SK-N-SH treated with all-trans-retinoic acid at 6 μM for 48 hours (cell line): ENCODE results near the gene TMEM150A.

Experiments
- ISL1 ChIP-seq: fragments of 250-450 bp; sonication (Bioruptor Pico); IDR thresholded peaks from 2 replicates; pipeline ENCODE4 v2.1.2; 2022; ENCODE audit warnings: mild to moderate bottlenecking, moderate library complexity
- RARB ChIP-seq: fragments of 250-450 bp; sonication (Bioruptor Pico); IDR thresholded peaks from 2 replicates; pipeline ENCODE4 v1.8.0; 2021; ENCODE audit warnings: mild to moderate bottlenecking, moderate library complexity
- TF ChIP-seq, protein P1 (sequence below): fragments of 250-450 bp; sonication (Bioruptor Pico); IDR thresholded peaks from 2 replicates; pipeline ENCODE4 v1.8.0; 2020; ENCODE audit warnings: mild to moderate bottlenecking, moderate library complexity, borderline replicate concordance
- TF ChIP-seq, protein P2 (sequence below): fragments of 250-450 bp; sonication (Bioruptor Pico); IDR thresholded peaks from 2 replicates; pipeline ENCODE4 v1.5.1; 2020; ENCODE audit warnings: low read depth, mild to moderate bottlenecking, moderate library complexity

DNA sequence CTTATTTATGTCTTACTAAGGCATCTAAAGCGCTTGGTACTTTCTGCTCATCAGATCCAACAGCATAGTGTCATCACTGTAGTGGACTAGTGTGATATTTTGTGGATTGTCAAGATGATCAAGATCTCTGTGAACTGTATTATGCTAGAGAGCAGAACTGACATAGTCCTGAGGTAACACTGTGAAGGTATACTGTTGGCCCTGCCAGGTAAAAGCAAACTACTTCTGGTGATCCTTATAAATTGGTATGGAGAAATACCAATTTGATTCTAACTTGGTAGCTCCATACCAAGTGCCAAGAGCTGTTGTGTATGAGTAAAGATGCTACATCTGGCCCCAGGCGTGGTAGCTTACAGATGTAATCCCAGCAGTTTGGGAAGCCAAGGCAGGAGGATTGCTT, 49.6 kb upstream of the TMEM150A start:
- TF ChIP-seq RARB (CRISPR knock-in tag): no peak
- TF ChIP-seq, protein P1, sequence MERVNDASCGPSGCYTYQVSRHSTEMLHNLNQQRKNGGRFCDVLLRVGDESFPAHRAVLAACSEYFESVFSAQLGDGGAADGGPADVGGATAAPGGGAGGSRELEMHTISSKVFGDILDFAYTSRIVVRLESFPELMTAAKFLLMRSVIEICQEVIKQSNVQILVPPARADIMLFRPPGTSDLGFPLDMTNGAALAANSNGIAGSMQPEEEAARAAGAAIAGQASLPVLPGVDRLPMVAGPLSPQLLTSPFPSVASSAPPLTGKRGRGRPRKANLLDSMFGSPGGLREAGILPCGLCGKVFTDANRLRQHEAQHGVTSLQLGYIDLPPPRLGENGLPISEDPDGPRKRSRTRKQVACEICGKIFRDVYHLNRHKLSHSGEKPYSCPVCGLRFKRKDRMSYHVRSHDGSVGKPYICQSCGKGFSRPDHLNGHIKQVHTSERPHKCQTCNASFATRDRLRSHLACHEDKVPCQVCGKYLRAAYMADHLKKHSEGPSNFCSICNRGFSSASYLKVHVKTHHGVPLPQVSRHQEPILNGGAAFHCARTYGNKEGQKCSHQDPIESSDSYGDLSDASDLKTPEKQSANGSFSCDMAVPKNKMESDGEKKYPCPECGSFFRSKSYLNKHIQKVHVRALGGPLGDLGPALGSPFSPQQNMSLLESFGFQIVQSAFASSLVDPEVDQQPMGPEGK (CRISPR knock-in tag): no peak
- no peak for TF ChIP-seq ISL1 (CRISPR knock-in tag)
- TF ChIP-seq, protein P2, sequence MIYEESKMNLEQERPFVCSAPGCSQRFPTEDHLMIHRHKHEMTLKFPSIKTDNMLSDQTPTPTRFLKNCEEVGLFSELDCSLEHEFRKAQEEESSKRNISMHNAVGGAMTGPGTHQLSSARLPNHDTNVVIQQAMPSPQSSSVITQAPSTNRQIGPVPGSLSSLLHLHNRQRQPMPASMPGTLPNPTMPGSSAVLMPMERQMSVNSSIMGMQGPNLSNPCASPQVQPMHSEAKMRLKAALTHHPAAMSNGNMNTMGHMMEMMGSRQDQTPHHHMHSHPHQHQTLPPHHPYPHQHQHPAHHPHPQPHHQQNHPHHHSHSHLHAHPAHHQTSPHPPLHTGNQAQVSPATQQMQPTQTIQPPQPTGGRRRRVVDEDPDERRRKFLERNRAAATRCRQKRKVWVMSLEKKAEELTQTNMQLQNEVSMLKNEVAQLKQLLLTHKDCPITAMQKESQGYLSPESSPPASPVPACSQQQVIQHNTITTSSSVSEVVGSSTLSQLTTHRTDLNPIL (CRISPR knock-in tag): no peak
